ENCODE data around the gene NHS. TPM values are rescaled to one million over a fixed set of nuclear protein-coding genes. Genes with fewer than 3 reads are reported as not detected.

Gene NHS
- total RNA-seq, 1 donor from 2014 or later: 117 TPM

- no peak for DNase-seq (ENCODE audit: low spot score, unreplicated experiment)
- peaks cover 54% of the 10 kb centered on the region for H3K4me1 Mint-ChIP-seq (ENCODE audit: low read depth)
- H3K9me3 Mint-ChIP-seq (ENCODE audit: low read depth): no peaks in the 10 kb centered on the region
- no peaks in the 10 kb centered on the region for H3K27me3 Mint-ChIP-seq
- peaks cover 3% of the 10 kb centered on the region for H3K36me3 Mint-ChIP-seq (ENCODE audit: insufficient read depth)
- no peak overlapping the region for H3K27ac Mint-ChIP-seq
- H3K4me3 Mint-ChIP-seq (ENCODE audit: low read depth): no peak overlapping the region
- TF ChIP-seq CTCF (IDR thresholded peaks at IDR 0.05; ENCODE audit: unreplicated experiment): no peak
These were observed 226.6 kb downstream of the NHS start for GRCh38 chrX:17601441-17602200.

- Mint-ChIP-seq H3K27ac (no peak overlapping the region), H3K4me1 (ENCODE audit: low read depth) (peaks cover 53% of the 10 kb centered on the region), H3K4me3 (ENCODE audit: low read depth) (no peak overlapping the region), H3K27me3 (no peaks in the 10 kb centered on the region), H3K9me3 (ENCODE audit: low read depth) (no peaks in the 10 kb centered on the region), H3K36me3 (ENCODE audit: insufficient read depth) (peaks cover 3% of the 10 kb centered on the region)
- no peak for TF ChIP-seq CTCF (IDR thresholded peaks at IDR 0.05; ENCODE audit: unreplicated experiment)
- no peak for DNase-seq (ENCODE audit: low spot score, unreplicated experiment)
These were observed 227.2 kb downstream of the NHS start for GRCh38 chrX:17602245-17602644.

GRCh38 chrX:17603196-17603595, 228.2 kb downstream of the NHS start:
- H3K4me3 Mint-ChIP-seq (ENCODE audit: low read depth): no peak overlapping the region
- no peaks in the 10 kb centered on the region for H3K27me3 Mint-ChIP-seq
- no peaks in the 10 kb centered on the region for H3K9me3 Mint-ChIP-seq (ENCODE audit: low read depth)
- H3K4me1 Mint-ChIP-seq (ENCODE audit: low read depth): peaks cover 46% of the 10 kb centered on the region
- no peak overlapping the region for H3K27ac Mint-ChIP-seq
- TF ChIP-seq CTCF (IDR thresholded peaks at IDR 0.05; ENCODE audit: unreplicated experiment): no peak
- peaks cover 3% of the 10 kb centered on the region for H3K36me3 Mint-ChIP-seq (ENCODE audit: insufficient read depth)
- no peak for DNase-seq (ENCODE audit: low spot score, unreplicated experiment)

GRCh38 chrX:17605676-17606075, 230.7 kb downstream of the NHS start:
- peaks cover 55% of the 10 kb centered on the region for H3K4me1 Mint-ChIP-seq (ENCODE audit: low read depth)
- H3K27me3 Mint-ChIP-seq: no peaks in the 10 kb centered on the region
- H3K9me3 Mint-ChIP-seq (ENCODE audit: low read depth): peaks cover 4% of the 10 kb centered on the region
- no peak for TF ChIP-seq CTCF (IDR thresholded peaks at IDR 0.05; ENCODE audit: unreplicated experiment)
- H3K36me3 Mint-ChIP-seq (ENCODE audit: insufficient read depth): peaks cover 2% of the 10 kb centered on the region
- peak overlapping the region; percentile 77 for H3K27ac Mint-ChIP-seq
- no peak overlapping the region for H3K4me3 Mint-ChIP-seq (ENCODE audit: low read depth)
- DNase-seq (ENCODE audit: low spot score, unreplicated experiment): no peak

GRCh38 chrX:17606231-17606630, 231.2 kb downstream of the NHS start:
- Mint-ChIP-seq H3K4me1 (ENCODE audit: low read depth) (peaks cover 59% of the 10 kb centered on the region), H3K4me3 (ENCODE audit: low read depth) (no peak overlapping the region), H3K27me3 (no peaks in the 10 kb centered on the region), H3K9me3 (ENCODE audit: low read depth) (peaks cover 4% of the 10 kb centered on the region), H3K36me3 (ENCODE audit: insufficient read depth) (peaks cover 2% of the 10 kb centered on the region), H3K27ac (peak overlapping the region; percentile 77)
- no peak for DNase-seq (ENCODE audit: low spot score, unreplicated experiment)
- TF ChIP-seq CTCF (IDR thresholded peaks at IDR 0.05; ENCODE audit: unreplicated experiment): no peak
